H9 (cell line): ENCODE measurements around the gene ANO6. TPM values are rescaled to one million over a fixed set of nuclear protein-coding genes. Genes with fewer than 3 reads are reported as not detected.

ENCODE experiments used
- DNase-seq: peaks from one replicate; pipeline ENCODE4 v3.0.0-alpha.2; 2017
- H2AFZ ChIP-seq: one replicate; pipeline ENCODE4 v1.6.1; 2013; ENCODE audit warnings: mild to moderate bottlenecking, low read length, control low read depth, moderate library complexity
- H2AK5ac ChIP-seq: 2 replicates; pipeline ENCODE4 v1.6.1; 2013; ENCODE audit warnings: low read length, control low read depth, mixed read lengths; ENCODE audit not compliant: insufficient read length
- H2BK120ac ChIP-seq: one replicate; pipeline ENCODE4 v1.6.1; 2013; ENCODE audit warnings: low read depth, mild to moderate bottlenecking, low read length, control low read depth, inconsistent platforms; ENCODE audit not compliant: poor library complexity, severe bottlenecking
- H2BK12ac ChIP-seq: 2 replicates; pipeline ENCODE4 v1.6.1; 2013; ENCODE audit warnings: low read length, control low read depth, mixed read lengths, low read depth; ENCODE audit not compliant: insufficient read length
- H2BK15ac ChIP-seq: 2 replicates; pipeline ENCODE4 v1.6.1; 2013; ENCODE audit warnings: low read depth, low read length, control low read depth
- H2BK20ac ChIP-seq: one replicate; pipeline ENCODE4 v1.6.1; 2013; ENCODE audit warnings: low read depth, mild to moderate bottlenecking, low read length, control low read depth, inconsistent platforms; ENCODE audit not compliant: poor library complexity, severe bottlenecking
- H2BK5ac ChIP-seq: 2 replicates; pipeline ENCODE4 v1.6.1; 2013; ENCODE audit warnings: low read length, control low read depth, mixed read lengths; ENCODE audit not compliant: insufficient read length
- H3K14ac ChIP-seq: 2 replicates; pipeline ENCODE4 v1.6.1; 2013; ENCODE audit warnings: low read length, control low read depth; ENCODE audit not compliant: insufficient read depth
- H3K18ac ChIP-seq: 2 replicates; pipeline ENCODE4 v1.6.1; 2013; ENCODE audit warnings: low read depth, mild to moderate bottlenecking, mixed read lengths, low read length, control low read depth; ENCODE audit not compliant: insufficient read length
- H3K23ac ChIP-seq: 2 replicates; pipeline ENCODE4 v1.6.1; 2013; ENCODE audit warnings: low read length, control low read depth, mixed read lengths, low read depth; ENCODE audit not compliant: insufficient read length
- H3K23me2 ChIP-seq: 2 replicates; pipeline ENCODE4 v1.6.1; 2013; ENCODE audit warnings: low read depth, mild to moderate bottlenecking, mixed read lengths, low read length, control low read depth; ENCODE audit not compliant: insufficient read length, poor library complexity, severe bottlenecking
- H3K27ac ChIP-seq: 2 replicates; pipeline ENCODE4 v1.5.1; 2013; ENCODE audit warnings: low read length, control low read depth, mixed read lengths, low read depth; ENCODE audit not compliant: insufficient read length
- H3K27me3 ChIP-seq: 2 replicates; pipeline ENCODE4 v1.6.1; 2013; ENCODE audit warnings: low read length, control low read depth, inconsistent platforms; ENCODE audit not compliant: insufficient read depth
- H3K4ac ChIP-seq: 2 replicates; pipeline ENCODE4 v1.6.1; 2013; ENCODE audit warnings: low read depth, mild to moderate bottlenecking, control low read depth, inconsistent platforms, low read length, moderate library complexity
- H3K4me1 ChIP-seq: 2 replicates; pipeline ENCODE4 v1.6.1; 2013; ENCODE audit warnings: low read length, control low read depth, inconsistent platforms; ENCODE audit not compliant: insufficient read depth
- H3K4me2 ChIP-seq: 2 replicates; pipeline ENCODE4 v1.6.1; 2013; ENCODE audit warnings: low read length, control low read depth, mixed read lengths; ENCODE audit not compliant: insufficient read length, insufficient read depth
- H3K56ac ChIP-seq: 2 replicates; pipeline ENCODE4 v1.6.1; 2013; ENCODE audit warnings: low read depth, mild to moderate bottlenecking, mixed read lengths, low read length, control low read depth; ENCODE audit not compliant: insufficient read length
- H3K79me1 ChIP-seq: 2 replicates; pipeline ENCODE4 v1.6.1; 2013; ENCODE audit warnings: low read depth, mild to moderate bottlenecking, moderate library complexity, low read length, control low read depth, inconsistent platforms; ENCODE audit not compliant: insufficient read depth, poor library complexity, severe bottlenecking
- H3K79me2 ChIP-seq: 2 replicates; pipeline ENCODE4 v1.6.1; 2013; ENCODE audit warnings: low read length, control low read depth, inconsistent platforms; ENCODE audit not compliant: insufficient read depth
- H3K9ac ChIP-seq: 2 replicates; pipeline ENCODE4 v1.6.1; 2013; ENCODE audit warnings: low read length, control low read depth, mixed read lengths; ENCODE audit not compliant: insufficient read length; ENCODE audit errors: extremely low read depth
- H3K9me3 ChIP-seq: one replicate; pipeline ENCODE4 v1.6.1; 2013; ENCODE audit warnings: low read depth, low read length, inconsistent platforms; ENCODE audit not compliant: control insufficient read depth
- H3T11ph ChIP-seq: one replicate; pipeline ENCODE4 v1.6.1; 2013; ENCODE audit warnings: mild to moderate bottlenecking, low read length, control low read depth, inconsistent platforms
- H4K20me1 ChIP-seq: one replicate; pipeline ENCODE4 v1.6.1; 2013; ENCODE audit not compliant: control insufficient read depth, insufficient read length, insufficient read depth
- H4K5ac ChIP-seq: 2 replicates; pipeline ENCODE4 v1.6.1; 2013; ENCODE audit warnings: low read depth, mild to moderate bottlenecking, mixed read lengths, low read length, control low read depth; ENCODE audit not compliant: insufficient read length
- H4K8ac ChIP-seq: replicated peaks from 2 replicates; pipeline ENCODE4 v1.6.1; 2013; ENCODE audit warnings: low read length, control low read depth, mixed read lengths, low read depth; ENCODE audit not compliant: insufficient read length
- H4K91ac ChIP-seq: 2 replicates; pipeline ENCODE4 v1.6.1; 2013; ENCODE audit warnings: low read depth, mild to moderate bottlenecking, moderate library complexity, mixed read lengths, low read length, control low read depth; ENCODE audit not compliant: insufficient read length
- H3K27ac Mint-ChIP-seq, 3 experiments: 2 replicates in 2 of 3; 3 replicates in 1 of 3; pipeline ENCODE4 v1.8.0; 2020 to 2021; ENCODE audit warnings: mixed read lengths in 3 of 3, mild to moderate bottlenecking in 1 of 3, moderate library complexity in 1 of 3
- H3K27me3 Mint-ChIP-seq: 2 replicates; pipeline ENCODE4 v1.8.0; 2021; ENCODE audit warnings: low read depth, mild to moderate bottlenecking, moderate library complexity, mixed read lengths
- H3K36me3 Mint-ChIP-seq, 3 experiments: 2 replicates in 2 of 3; 3 replicates in 1 of 3; pipeline ENCODE4 v1.8.0; 2020 to 2021; ENCODE audit warnings: low read depth in 3 of 3, mixed read lengths in 3 of 3; ENCODE audit not compliant: insufficient read depth in 1 of 3
- H3K4me1 Mint-ChIP-seq, 2 experiments: 2 replicates each; pipeline ENCODE4 v1.8.0; 2020; ENCODE audit warnings: mixed read lengths in 2 of 2
- H3K4me3 Mint-ChIP-seq, 2 experiments: 2 replicates in 1 of 2; 3 replicates in 1 of 2; pipeline ENCODE4 v1.8.0; 2020 to 2021; ENCODE audit warnings: mild to moderate bottlenecking in 2 of 2, mixed read lengths in 2 of 2, moderate library complexity in 1 of 2
- H3K9me3 Mint-ChIP-seq, 2 experiments: 2 replicates in 1 of 2; 3 replicates in 1 of 2; pipeline ENCODE4 v1.8.0; 2020; ENCODE audit warnings: mild to moderate bottlenecking in 2 of 2, mixed read lengths in 2 of 2, moderate library complexity in 1 of 2
- CTCF ChIP-seq: fragments of 200-600 bp; sonication (generic); conservative IDR thresholded peaks from 3 replicates; pipeline ENCODE4 v1.8.0; 2021; ENCODE audit warnings: antibody characterized with exemption, mild to moderate bottlenecking
- WGBS: extraction: QIAGEN DNeasy Blood & Tissue Kit; methylation state at CpG from one replicate; pipeline ENCODE4 v1.1.7; 2013; ENCODE audit warnings: missing lambda C conversion rate, low lambda C conversion rate, mixed read lengths; ENCODE audit not compliant: insufficient read length; ENCODE audit errors: extremely low coverage; 5-methylcytosine and 5-hydroxymethylcytosine counted together
- total RNA-seq: library from RNA; stranded (reverse); gene quantifications from 2 replicates; pipeline ENCODE4 v1.2.1, GENCODE V29; 2021

ANO6 gene
- total RNA-seq, 1 experiment from 2014 or later, result 24.3 TPM

- Histone ChIP-seq H2BK12ac (no peak overlapping the region), H2AFZ (no peak overlapping the region), H2AK5ac (no peak overlapping the region), H3K27ac (no peak overlapping the region), H3K56ac (no peak overlapping the region), H2BK5ac (no peak overlapping the region), H3T11ph (no peak overlapping the region), H3K79me2 (no peaks in the 10 kb centered on the region), H3K23me2 (no peaks in the 10 kb centered on the region), H2BK20ac (no peak overlapping the region), H4K5ac (no peak overlapping the region), H3K79me1 (no peaks in the 10 kb centered on the region), H3K18ac (no peak overlapping the region), H3K27me3 (no peaks in the 10 kb centered on the region), H3K4me2 (no peak overlapping the region), H3K14ac (no peak overlapping the region), H4K91ac (no peak overlapping the region), H2BK120ac (no peak overlapping the region), H3K9me3 (no peaks in the 10 kb centered on the region), H3K23ac (no peak overlapping the region), H2BK15ac (no peak overlapping the region), H4K20me1 (no peaks in the 10 kb centered on the region), H3K4me1 (peaks cover 6% of the 10 kb centered on the region), H3K4ac (no peak overlapping the region), H4K8ac (no peak overlapping the region), H3K9ac (no peak overlapping the region)
- Mint-ChIP-seq H3K4me1 (peaks cover 3 to 9% of the 10 kb centered on the region in 2 experiments; a peak in 3 of 4 replicates), H3K36me3 (peaks cover 20 to 38% (median 30%) of the 10 kb centered on the region in 3 experiments), H3K27me3 (no peaks in the 10 kb centered on the region), H3K9me3 (peaks cover 16% of the 10 kb centered on the region in 2 experiments), H3K27ac (no peak overlapping the region), H3K4me3 (no peak overlapping the region)
- TF ChIP-seq CTCF, result no peak
- no peak for DNase-seq
- WGBS, result no CpG with 5 or more reads among the region's 4 CpGs
These were observed 141.9 kb downstream of the ANO6 start for GRCh38 chr12:45357539-45358417.
